Right ventricle myocardium inferior (tissue), 1 donor: ENCODE measurements around the gene COBLL1. TPM values are rescaled to one million over a fixed set of nuclear protein-coding genes. Genes with fewer than 3 reads are reported as not detected.

Experiments
- total RNA-seq: library from RNA; stranded (reverse); fragmentation: NEBNext Ultra II Directional; extraction: Animal tissue kit (Norgen Biotek cat#: 25700); gene quantifications from one replicate; pipeline ENCODE4 v1.2.1, GENCODE V29; 2021
- donor health status: DM: no; HTN: yes; CAD: no; lungs with severe emphysema.

The COBLL1 gene
- total RNA-seq, 1 donor from 2014 or later: 15.2 TPM

Other genes starting within 250 kb of the COBLL1 start
- gene GRB14, start 220.3 kb downstream of the COBLL1 start, total RNA-seq: 22.1 TPM
- gene SLC38A11, start 113.7 kb upstream of the COBLL1 start, total RNA-seq: 0.84 TPM